ENCODE measurements around the gene TMSB15C. TPM values are rescaled to one million over a fixed set of nuclear protein-coding genes. Genes with fewer than 3 reads are reported as not detected.
"Not testable (repeated sequence)": the region's sequence is repeated elsewhere in the genome, so short reads cannot be mapped to it uniquely, and the experiment has no call there.

The TMSB15C gene
- polyA plus RNA-seq, 3 donors from 2014 or later = 0.68 to 1.0 TPM; not detected in 1

DNA sequence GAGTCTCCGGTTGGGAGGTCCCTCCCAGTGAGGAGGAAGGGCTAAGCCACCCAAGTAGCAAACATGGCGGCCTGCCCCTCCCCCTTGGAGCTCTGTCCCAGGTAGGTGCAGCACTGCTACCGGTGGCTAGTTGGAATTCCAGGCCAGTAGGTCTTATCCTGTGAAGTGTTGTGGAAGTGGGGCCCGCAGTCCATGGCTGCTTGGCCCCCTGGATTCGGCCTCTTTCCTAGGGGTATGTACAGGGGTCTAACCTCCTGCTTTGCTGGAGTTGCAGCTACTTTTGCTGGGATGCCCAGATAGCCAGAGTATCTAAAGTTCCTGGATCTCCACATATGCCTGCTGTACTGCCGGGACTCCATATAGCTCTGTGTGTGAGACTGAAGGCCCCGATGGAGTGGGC lies 9.9 kb upstream of the TMSB15C start:
- no peaks in the 10 kb centered on the region for H3K36me3 Mint-ChIP-seq
- peaks cover 0 to 8% (median 5%) of the 10 kb centered on the region in 3 donors for H3K27me3 Mint-ChIP-seq (ENCODE audit: low read depth in 3 of 3)
- no peak for DNase-seq
- no peak overlapping the region for H3K4me3 Mint-ChIP-seq
- H3K4me1 Mint-ChIP-seq = no peaks in the 10 kb centered on the region
- no peak overlapping the region for H3K27ac Mint-ChIP-seq
- H3K9me3 Mint-ChIP-seq = no peaks in the 10 kb centered on the region

- Mint-ChIP-seq H3K9me3 (no peaks in the 10 kb centered on the region), H3K4me3 (no peak overlapping the region), H3K36me3 (no peaks in the 10 kb centered on the region), H3K4me1 (no peaks in the 10 kb centered on the region), H3K27ac (no peak overlapping the region), H3K27me3 (ENCODE audit: low read depth in 3 of 3) (peaks cover 0 to 8% (median 5%) of the 10 kb centered on the region in 3 donors)
- no peak for DNase-seq
These were observed 9.4 kb upstream of the TMSB15C start for GRCh38 chrX:104085477-104085876.

GRCh38 chrX:104084534-104085277 lies 8.7 kb upstream of the TMSB15C start:
- Mint-ChIP-seq H3K36me3 (no peaks in the 10 kb centered on the region), H3K27me3 (ENCODE audit: low read depth in 3 of 3) (peaks cover 0 to 8% (median 5%) of the 10 kb centered on the region in 3 donors), H3K4me1 (no peaks in the 10 kb centered on the region), H3K9me3 (no peaks in the 10 kb centered on the region), H3K27ac (no peak overlapping the region), H3K4me3 (no peak overlapping the region)
- DNase-seq = no peak

DNA sequence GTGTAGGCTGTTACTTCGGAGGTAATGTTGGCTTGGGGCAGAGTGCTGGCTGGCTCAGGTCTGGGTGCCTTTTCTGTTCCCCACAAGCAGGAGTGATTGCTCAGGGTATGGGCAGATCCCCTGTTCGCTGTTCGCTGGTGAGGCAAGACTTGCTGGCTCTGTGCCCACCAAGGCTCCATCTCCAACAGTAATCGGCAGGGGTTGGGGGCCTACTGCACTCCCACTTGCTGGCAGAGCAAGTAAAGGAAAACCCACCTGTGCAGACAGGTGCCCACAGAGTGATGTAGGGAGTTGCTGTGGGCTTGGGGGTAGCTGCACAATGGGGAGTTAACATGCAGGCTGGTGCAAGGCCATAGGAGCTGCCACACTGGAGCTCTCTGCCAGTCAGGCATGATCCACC lies 8.0 kb upstream of the TMSB15C start:
- peaks cover 0 to 8% (median 5%) of the 10 kb centered on the region in 3 donors for H3K27me3 Mint-ChIP-seq (ENCODE audit: low read depth in 3 of 3)
- no peaks in the 10 kb centered on the region for H3K36me3 Mint-ChIP-seq
- H3K9me3 Mint-ChIP-seq = no peaks in the 10 kb centered on the region
- H3K27ac Mint-ChIP-seq = no peak overlapping the region
- no peak for DNase-seq
- H3K4me1 Mint-ChIP-seq = no peaks in the 10 kb centered on the region
- no peak overlapping the region for H3K4me3 Mint-ChIP-seq

GRCh38 chrX:104077854-104078253 lies 1.8 kb upstream of the TMSB15C start:
- not testable (repeated sequence) for H3K27ac Mint-ChIP-seq; H3K36me3 Mint-ChIP-seq; H3K4me3 Mint-ChIP-seq; H3K4me1 Mint-ChIP-seq; DNase-seq; H3K9me3 Mint-ChIP-seq; H3K27me3 Mint-ChIP-seq (ENCODE audit: low read depth in 3 of 3)

GRCh38 chrX:104062636-104063035 lies 13.4 kb downstream of the TMSB15C start:
- not testable (repeated sequence) for H3K36me3 Mint-ChIP-seq; DNase-seq; H3K27me3 Mint-ChIP-seq (ENCODE audit: low read depth in 3 of 3); H3K27ac Mint-ChIP-seq; H3K4me3 Mint-ChIP-seq; H3K4me1 Mint-ChIP-seq; H3K9me3 Mint-ChIP-seq

- H3K4me1 Mint-ChIP-seq; DNase-seq; H3K27me3 Mint-ChIP-seq (ENCODE audit: low read depth in 3 of 3); H3K36me3 Mint-ChIP-seq; H3K27ac Mint-ChIP-seq; H3K4me3 Mint-ChIP-seq; H3K9me3 Mint-ChIP-seq: not testable (repeated sequence)
These were observed 21.1 kb downstream of the TMSB15C start for GRCh38 chrX:104054956-104055355.

DNA sequence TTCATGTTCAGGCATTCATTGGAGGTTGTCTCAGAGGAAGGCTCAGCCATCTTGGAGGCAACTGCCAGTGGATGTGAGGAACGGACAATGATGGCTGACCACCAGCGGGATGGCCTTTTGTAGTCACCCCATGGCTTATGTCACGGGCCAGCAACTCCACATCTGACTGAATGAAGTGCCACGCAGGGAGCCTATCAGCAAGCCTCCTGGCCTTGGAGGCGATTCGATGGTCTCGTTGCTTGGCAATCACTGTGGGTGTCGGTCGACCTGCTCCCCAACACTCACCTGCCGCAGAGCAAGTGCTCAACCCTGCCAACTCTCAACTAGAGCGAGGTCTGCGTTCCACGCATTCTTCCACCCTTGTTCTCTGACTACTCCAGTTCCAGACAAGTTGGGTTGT lies 28.9 kb downstream of the TMSB15C start:
- no peak overlapping the region for H3K27ac Mint-ChIP-seq
- H3K4me1 Mint-ChIP-seq = no peaks in the 10 kb centered on the region
- no peaks in the 10 kb centered on the region for H3K36me3 Mint-ChIP-seq
- no peaks in the 10 kb centered on the region for H3K9me3 Mint-ChIP-seq
- H3K4me3 Mint-ChIP-seq = no peak overlapping the region
- peaks cover 0 to 6% (median 0%) of the 10 kb centered on the region in 3 donors for H3K27me3 Mint-ChIP-seq (ENCODE audit: low read depth in 3 of 3)
- DNase-seq = no peak

DNA sequence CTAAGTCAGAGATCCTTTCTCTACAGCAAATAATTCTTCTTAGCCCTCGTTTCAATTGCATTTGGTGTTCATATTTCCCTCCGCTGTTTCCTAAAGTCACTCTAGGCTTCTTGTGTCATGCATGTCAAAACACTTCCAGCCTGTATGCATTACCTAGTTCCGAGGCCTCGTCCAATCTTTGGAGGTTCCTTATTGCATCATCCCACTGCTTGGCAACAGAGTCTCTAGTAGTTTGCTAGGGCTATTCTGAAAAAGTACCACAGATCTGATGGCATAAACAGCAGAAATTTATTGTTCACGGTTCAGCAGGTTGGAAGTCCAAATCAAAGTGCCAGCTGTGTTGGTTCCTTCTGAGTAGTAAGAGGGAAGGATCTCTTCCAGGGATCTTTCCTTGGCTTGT lies 30.4 kb downstream of the TMSB15C start:
- Mint-ChIP-seq H3K27me3 (ENCODE audit: low read depth in 3 of 3) (peaks cover 0 to 10% (median 2%) of the 10 kb centered on the region in 3 donors), H3K4me1 (no peaks in the 10 kb centered on the region), H3K36me3 (no peaks in the 10 kb centered on the region), H3K27ac (no peak overlapping the region), H3K9me3 (no peaks in the 10 kb centered on the region), H3K4me3 (no peak overlapping the region)
- DNase-seq = no peak

GRCh38 chrX:104041003-104041402 lies 35.0 kb downstream of the TMSB15C start:
- no peak overlapping the region for H3K4me3 Mint-ChIP-seq

GRCh38 chrX:104039689-104040505 lies 36.1 kb downstream of the TMSB15C start, which contains the start of gene H2BW2:
Gene H2BW2 (plus strand): TSS chrX:104039956. CDS start chrX:104039995, 39 bp downstream.
- Mint-ChIP-seq H3K36me3 (no peaks in the 10 kb centered on the region), H3K27me3 (ENCODE audit: low read depth in 3 of 3) (peaks cover 0 to 8% (median 5%) of the 10 kb centered on the region in 3 donors), H3K9me3 (peaks cover 0 to 1% (median 0%) of the 10 kb centered on the region in 6 donors), H3K27ac (no peak within 1 kb of the TSS), H3K4me1 (no peaks in the 10 kb centered on the region), H3K4me3 (no peak within 1 kb of the TSS)
- DNase-seq = no peak

More at GRCh38 chrX:104041003-104041402, 35.0 kb downstream of the TMSB15C start:
- Mint-ChIP-seq H3K36me3 (no peaks in the 10 kb centered on the region), H3K4me1 (no peaks in the 10 kb centered on the region), H3K27me3 (ENCODE audit: low read depth in 3 of 3) (peaks cover 0 to 7% (median 5%) of the 10 kb centered on the region in 3 donors), H3K27ac (no peak overlapping the region), H3K9me3 (peaks cover 0 to 1% (median 0%) of the 10 kb centered on the region in 6 donors)
- no peak for DNase-seq

Other genes with a start within 250 kb of the TMSB15C start
- gene RAB9B, start 244.0 kb downstream of the TMSB15C start, polyA plus RNA-seq = under 1 TPM; 0.33 to 0.43 (median 0.38) TPM
- 10 to 100 TPM in 2 of 3 donors, 1 to 10 TPM in 1; 6.8 to 12.1 (median 10.7) TPM for gene TMSB15B, start 113.6 kb downstream of the TMSB15C start, polyA plus RNA-seq
- not detected for gene H2BW1, start 62.5 kb downstream of the TMSB15C start, polyA plus RNA-seq
- not detected for gene H2BW2, start 36.3 kb downstream of the TMSB15C start, polyA plus RNA-seq
- 1 to 10 TPM; 4.0 to 5.0 (median 4.3) TPM for gene ZCCHC18, start 36.3 kb upstream of the TMSB15C start, polyA plus RNA-seq
- gene SLC25A53, start 80.8 kb upstream of the TMSB15C start, polyA plus RNA-seq = 10 to 100 TPM in 2 of 3 donors, 1 to 10 TPM in 1; 9.9 to 14.9 (median 13.9) TPM
- gene FAM199X, start 90.2 kb upstream of the TMSB15C start, polyA plus RNA-seq = 10 to 100 TPM; 13.1 to 24.7 (median 13.6) TPM
- gene ESX1, start 178.7 kb upstream of the TMSB15C start, polyA plus RNA-seq = not detected